HG03108 (cell line): Measurements from ENCODE around the gene ZFP14.
"Not testable (repeated sequence)": the region's sequence is repeated elsewhere in the genome, so short reads cannot be mapped to it uniquely, and the experiment has no call there.

ENCODE experiments used
- ATAC-seq: cut with Tn5 transposase; IDR thresholded peaks from one replicate; pipeline ENCODE4 v1.9.1; 2021; ENCODE audit warnings: moderate library complexity; ENCODE audit not compliant: unreplicated experiment

ZFP14 gene

DNA sequence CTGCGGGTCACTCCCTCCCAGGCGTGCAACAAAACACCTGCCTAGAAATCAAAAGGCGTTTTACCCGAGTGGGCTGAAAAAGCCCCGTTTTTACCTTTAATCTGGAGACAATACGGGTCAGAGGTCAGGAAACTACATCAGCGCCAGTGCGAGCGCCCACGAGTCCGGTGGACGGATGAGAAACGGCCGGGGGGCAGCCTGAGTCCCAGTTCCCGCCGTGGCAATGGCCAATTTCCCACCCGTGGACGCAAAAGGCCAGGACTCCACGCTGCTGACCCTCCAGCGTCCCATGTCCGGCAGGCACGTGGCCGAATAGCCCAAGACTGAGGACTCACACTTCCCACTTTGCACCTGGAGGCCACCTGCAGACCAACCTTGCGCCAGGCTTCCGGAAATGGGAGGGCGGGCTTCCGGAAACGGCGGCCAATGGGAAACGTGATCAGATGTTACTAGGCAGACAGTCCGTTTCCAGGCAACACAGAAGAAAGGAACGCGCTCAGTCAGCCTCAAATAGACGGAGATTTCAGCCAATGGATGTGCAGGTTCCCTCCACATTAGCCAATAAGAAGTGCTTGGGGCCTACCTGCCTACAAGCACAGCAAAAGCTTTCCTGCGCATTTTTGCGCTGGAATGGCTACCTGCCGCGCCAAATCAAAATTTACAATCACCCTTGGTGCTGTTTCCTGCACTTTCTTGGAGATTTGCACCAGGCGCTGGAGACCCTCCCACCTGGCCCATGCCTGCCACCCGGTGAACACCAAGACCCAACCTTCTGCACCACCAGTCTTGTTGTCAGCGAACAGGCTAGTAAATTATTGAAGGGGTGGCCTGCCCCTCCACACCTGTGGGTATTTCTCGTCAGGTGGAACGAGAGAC is 47.4 kb downstream of the ZFP14 start:
- ATAC-seq = peak; percentile 67

DNA sequence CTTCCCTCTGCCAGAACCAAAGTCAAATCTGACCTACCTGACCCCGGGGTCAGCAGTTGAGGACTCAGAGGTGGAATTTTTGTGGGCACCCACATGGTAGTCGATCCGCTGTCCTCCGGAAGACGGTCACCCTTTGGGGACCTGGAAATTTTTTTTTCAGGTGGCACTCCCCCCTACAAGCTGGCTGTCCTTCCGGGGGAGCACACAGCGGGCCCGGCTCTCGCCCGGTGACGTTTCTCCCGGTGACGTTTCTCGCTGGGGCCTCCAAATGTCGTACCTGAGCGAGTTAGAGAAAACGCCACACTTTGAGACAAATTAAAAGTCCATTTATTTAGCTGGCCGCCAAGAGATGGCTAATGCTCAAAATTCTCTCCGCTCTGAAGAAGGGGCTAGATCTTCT is 48.8 kb downstream of the ZFP14 start:
- no peak for ATAC-seq

DNA sequence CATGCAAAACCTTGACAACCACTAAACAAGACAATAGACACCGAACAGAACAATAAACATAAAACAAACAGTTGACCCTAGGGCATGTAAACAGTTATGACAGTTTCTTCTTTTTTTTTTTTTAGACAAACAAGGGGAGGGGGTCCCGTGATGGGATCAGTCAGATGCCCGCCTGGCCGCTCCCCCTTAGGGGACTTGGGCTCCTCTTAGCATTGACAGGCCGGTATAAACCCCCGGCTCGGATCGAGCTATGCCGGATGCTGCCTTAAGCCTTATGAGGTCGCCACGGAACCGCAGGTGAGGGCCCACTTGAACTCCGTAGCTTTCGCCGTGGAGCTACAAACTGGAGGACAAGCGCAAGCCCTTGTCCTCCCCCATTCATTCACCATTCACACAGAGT is 49.5 kb downstream of the ZFP14 start:
- ATAC-seq = not testable (repeated sequence)

DNA sequence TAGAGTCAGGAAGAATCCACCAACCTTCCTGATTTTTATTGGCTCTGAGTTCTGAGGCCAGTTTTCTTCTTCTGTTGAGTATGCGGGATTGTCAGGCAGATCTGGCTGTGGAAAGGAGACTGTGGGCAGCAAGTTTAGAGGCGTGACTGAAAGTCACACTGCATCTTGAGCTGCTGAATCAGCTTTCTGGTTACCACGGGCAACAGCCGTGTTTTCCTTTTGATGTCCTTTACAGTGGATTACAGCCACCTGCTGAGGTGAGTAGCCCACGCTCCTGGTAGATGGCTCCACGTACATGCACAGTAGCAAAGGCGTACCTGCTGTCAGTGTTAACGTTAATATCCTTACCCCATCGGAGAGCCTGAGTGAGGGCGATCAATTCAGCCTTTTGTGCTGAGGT is 52.4 kb downstream of the ZFP14 start:
- ATAC-seq = not testable (repeated sequence)

DNA sequence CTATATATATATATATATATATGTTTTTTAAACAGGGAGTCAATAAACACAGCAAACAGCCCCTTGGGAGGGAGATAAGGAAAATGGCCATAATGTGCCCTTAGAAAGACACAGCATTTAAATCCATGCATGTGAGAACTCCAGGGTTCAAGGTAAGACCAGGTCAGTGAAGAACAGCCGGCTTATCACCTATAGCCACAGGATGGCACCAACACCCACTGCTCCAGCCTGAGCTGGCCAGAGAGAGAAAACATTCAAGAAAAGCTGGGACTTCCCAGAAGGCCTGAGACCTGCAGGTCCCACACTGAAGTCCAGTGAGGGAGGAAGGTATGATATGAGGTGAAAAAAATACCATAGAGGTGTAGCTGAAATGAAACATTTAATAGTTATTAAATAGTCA is 63.8 kb downstream of the ZFP14 start:
- ATAC-seq = not testable (repeated sequence)

DNA sequence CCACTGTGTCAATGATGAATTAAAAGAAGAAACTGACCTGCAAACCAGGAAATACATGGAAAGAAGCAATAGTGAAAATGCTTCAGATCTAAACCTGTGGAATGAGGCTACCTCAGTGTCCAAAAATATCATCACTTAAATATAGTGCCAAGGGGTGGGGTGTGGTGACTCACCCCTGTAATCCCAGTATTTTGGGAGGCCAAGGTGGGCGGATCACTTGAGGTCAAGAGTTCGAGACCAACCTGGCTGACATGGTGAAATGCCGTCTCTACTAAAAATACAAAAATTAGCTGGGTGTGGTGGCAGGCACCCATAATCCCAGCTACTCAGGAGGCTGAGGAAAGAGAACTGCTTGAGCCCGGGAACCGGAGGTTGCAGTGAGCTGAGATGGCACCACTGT is 64.9 kb downstream of the ZFP14 start:
- ATAC-seq = not testable (repeated sequence)

DNA sequence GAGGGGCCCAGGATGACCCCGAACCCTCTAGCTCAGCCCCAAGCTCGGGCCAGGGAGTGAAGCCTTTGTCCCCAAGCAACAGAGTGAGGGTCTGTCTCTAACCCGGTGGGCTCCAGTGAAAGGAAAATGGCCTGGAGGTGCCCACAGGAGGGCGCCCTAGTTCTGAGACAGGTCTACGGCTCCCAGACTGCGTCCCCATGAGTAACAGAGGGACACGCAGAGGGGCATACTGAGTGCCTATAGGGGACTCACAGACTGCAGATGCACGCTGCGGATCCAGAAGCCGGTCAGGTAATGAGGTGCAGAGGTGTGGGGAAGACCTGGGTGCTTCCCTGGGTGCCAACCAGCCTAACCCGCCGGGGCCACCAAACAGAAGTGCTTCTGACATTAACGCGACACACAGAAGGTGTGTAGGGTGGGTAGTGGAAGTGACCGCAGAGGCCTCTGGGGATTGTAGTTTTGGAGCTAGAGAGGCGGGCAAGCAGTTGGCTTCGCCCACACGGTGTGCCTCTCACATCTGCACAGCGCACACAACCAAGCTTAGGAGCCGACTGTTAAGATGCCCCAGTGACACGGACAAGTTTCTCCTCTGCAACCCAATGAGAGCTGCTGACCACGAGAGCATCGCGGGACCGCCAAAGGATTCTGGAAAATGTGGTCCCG is 67.8 kb downstream of the ZFP14 start:
- ATAC-seq = not testable (repeated sequence)

DNA sequence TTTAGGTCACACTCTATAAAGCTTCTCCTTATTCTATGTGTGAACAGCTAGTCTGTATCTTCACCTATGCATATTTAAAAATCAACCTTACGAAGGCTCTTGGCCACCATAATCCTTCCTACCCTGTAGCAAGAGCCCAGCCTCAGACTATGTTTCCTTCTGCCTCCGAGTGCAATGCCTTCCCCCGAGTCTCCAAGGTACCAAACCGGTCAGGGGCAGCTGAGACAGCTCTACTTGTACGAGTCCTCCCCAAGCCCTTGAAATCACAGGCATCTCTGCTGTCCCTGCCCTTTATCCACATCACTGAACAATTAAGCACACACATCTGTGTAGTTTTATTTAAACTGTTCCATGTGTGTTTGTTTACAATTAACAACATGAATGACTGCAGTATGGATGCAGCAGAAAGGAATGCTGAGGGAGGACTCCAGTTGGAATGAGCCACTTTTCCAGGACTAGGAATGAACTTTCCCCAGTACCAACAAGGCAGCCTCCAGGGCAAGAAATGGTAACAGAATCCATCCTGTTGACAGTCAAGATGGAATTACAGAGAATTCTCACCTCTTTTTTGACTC is 68.5 kb downstream of the ZFP14 start:
- not testable (repeated sequence) for ATAC-seq

DNA sequence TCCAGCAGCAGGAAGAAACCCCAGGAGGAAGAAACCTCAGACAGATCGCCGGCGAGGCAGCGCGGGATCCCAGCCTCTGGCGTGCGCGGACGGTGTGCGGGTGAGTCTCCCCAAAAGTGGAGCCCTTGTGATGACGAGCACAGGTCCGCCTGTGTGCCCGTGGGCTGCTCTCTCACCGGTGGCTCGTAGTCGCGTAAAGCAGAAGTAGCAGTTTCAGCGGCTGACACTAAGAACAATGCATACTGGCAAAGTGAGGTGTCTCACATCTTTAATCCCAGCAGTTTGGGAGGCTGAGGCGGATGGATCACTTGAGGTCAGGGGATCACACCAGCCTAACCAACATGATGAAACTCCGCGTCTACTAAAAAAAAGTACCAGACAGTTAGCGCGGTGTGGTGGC is 69.2 kb downstream of the ZFP14 start:
- ATAC-seq = not testable (repeated sequence)

DNA sequence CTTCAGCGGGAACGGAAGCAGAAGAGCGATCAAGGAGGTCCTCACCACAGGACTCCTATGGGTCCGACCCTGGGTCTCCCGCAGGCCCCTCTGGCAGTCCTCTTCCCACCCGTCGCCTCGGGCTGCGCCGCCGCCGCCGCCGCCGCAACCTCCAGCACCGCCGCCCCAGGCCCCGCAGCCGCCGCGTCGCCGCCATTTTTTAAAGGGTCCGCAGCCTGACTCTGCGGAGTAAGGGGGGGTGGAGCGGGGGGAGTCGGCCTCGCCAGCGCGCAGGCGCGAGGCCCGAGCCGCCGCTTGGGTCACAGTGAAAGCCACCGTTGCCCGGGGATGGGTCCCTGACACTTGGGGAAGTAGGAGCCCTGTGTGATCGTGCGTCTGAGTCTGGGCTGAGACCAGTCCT is 69.7 kb downstream of the ZFP14 start:
- ATAC-seq = not testable (repeated sequence)

DNA sequence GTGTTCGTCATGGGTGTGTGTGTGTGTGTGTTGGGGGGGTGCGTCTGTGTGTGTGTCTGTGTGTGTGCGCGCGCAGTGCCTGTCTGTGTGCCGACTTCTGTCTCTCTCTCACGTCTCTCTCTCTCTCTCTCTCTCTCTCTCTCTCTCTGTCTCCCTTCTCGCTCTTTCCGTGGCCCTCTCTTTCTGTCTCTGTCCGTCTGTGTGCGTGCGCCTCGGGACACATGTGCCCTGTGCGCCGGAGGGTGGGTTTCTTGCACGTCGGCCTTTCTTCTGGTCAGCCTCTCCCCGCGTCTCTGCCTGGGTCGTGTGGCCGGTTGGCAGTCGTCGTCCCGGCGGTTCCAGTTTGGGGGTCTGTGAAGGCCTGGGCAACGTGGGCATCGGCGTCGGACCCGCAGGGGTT is 86.7 kb downstream of the ZFP14 start:
- ATAC-seq = not testable (repeated sequence)
